HG02852 (cell line): ENCODE data around the gene C3orf20.

Source experiments
- ATAC-seq: cut with Tn5 transposase; IDR thresholded peaks from one replicate; pipeline ENCODE4 v1.9.1; 2021; ENCODE audit warnings: mild to moderate bottlenecking, moderate library complexity; ENCODE audit not compliant: unreplicated experiment

The C3orf20 gene

DNA sequence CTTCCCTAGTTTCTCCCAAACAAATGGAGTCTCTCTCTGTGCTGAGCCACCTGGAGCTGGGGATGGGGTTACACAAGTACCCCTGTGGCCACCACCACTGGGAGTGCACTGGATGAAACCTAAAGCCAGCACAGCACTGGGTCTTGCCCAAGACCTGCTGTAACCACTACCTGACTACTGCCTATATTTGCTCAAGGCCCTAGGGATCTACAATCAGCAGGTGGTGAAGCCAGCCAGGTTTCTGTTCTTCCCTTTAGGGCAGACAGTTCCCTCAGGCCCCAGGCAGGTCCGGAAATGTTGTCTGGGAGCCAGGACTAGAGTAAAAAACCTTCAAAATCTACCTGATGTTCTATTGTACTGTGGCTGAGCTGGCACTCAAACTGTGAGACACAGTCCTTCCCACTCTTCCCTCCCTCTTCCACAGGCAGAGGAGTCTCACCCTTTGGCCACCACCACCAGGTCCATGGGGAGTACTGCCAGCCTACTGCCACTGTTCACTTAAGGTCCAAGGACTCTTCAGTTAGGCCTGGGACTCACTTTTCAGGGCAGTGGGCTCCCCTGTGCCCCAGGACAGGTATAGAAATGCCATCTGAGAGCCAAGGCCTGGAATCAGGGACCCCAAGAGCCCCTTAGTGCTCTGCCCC, 23.8 kb downstream of the C3orf20 start:
- ATAC-seq = no peak

- ATAC-seq = no peak
Measured at GRCh38 chr3:14699643-14700042, 24.7 kb downstream of the C3orf20 start.

GRCh38 chr3:14700891-14701290, 25.9 kb downstream of the C3orf20 start:
- ATAC-seq = no peak

GRCh38 chr3:14701676-14702075, 26.7 kb downstream of the C3orf20 start:
- ATAC-seq = no peak

GRCh38 chr3:14703128-14703750, 28.3 kb downstream of the C3orf20 start:
- ATAC-seq = no peak

DNA sequence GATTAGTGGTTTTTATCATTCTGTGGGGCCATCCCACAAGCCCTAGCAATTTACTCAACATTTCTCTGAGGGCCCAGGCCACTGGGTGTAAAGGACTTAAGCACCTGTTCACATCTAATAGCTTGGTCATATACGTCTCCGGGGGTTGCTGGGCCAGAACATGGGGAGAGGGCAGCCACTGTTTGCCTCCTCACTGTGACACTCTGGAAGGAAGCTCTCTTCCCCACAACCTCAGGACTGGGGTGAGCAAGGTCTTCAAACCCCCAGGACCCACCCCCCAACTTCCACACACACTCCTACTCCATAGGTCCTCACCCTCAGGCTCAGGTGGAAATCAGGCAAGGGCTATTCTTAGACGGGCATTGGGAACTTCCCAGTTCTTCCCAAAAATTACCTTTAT, 28.9 kb downstream of the C3orf20 start:
- ATAC-seq = no peak

DNA sequence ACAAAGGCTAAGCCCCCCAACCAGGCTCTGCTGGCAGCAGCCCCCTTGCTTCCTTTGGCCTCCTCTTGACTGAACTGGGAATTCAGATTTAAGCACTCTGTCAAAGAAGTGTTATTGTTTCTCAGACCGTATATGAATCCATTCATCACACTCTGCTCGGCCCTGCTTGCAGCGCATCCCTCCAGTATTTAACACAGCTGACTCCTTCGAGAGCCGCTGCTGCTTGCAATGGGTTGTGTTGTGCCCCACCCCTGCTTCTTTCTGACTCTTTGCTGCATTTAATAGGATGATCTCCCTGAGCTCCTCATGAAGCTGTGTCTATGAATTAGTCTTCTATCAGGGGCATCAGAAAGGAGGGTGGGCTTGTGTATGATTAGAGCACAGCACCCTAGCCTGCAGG, 31.2 kb downstream of the C3orf20 start:
- no peak for ATAC-seq

- no peak for ATAC-seq
Measured at GRCh38 chr3:14716591-14716990, 41.6 kb downstream of the C3orf20 start.

DNA sequence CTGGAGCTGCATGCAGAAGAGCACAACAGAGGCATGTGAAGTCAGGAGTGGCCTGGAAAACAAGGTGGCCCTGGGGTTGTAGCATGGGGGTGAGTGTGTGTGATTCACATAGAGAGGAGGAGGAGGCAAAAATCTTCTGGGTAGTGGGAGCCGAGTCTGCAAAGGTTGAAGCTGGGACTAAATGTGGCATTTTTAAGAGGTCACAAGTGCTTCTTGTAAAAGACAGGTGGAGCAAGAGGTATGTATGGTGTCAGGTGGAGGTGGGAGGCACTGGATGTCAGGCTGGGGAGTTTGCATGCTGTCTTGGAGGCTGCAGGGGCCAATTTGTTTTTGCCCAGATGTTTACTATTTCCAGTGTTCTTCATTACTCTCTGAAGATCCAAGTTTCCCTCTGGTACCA, 42.4 kb downstream of the C3orf20 start:
- ATAC-seq = no peak

GRCh38 chr3:14718539-14718938, 43.6 kb downstream of the C3orf20 start:
- ATAC-seq = no peak

GRCh38 chr3:14719006-14719405, 44.1 kb downstream of the C3orf20 start:
- ATAC-seq = no peak

DNA sequence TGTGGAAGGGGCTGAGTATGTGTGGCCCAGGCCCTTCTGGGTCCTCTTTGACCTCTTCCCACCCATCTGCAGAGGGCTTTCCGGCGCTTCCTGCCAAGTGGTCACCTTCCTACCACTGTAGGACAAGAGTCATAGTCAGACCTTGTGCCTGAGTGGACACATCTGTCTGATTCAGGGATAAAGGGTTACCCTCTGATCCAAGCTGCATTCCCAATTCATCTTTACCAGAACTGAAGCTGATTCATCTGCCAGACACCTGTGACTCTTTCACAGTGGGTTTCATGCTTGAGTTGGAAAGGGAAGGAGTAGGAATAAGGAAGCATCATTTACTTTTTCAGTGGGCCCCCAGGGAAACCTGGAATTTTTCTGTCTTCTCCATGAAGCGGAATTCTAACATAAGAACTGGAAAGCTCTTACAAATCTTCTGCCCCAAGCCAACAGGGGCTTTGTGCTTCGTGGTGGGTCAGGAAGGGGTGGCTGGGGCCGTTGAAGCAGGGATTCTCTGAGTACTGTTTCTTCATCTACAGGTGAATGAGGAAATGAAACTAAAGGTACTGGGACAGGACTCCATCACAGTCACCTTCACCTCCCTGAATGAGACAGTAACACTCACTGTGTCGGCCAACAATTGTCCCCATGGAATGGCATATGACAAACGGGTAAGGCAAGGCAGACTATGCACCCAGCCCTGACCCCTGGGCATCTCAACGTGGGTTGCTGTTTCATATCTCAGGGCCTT, 46.4 kb downstream of the C3orf20 start:
- ATAC-seq = no peak

DNA sequence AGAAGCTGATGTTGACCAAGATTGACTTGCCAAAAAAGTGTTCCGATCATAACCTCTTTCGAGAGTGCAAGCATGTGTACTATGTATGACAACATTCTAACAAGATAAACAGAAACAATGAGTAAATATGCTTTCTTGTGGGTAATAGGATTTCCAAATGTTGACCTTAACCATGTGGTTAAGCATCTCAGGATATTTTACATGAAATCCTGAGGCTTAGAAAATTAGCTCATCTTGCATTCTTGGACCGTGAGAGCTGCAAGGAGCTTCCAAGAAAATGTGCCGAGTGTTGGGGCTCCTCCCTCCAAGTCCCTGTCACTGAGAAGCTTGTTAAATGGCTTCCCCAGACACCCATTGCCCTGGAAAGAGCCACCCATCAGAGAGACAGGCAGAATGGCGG, 50.1 kb downstream of the C3orf20 start:
- ATAC-seq = no peak

DNA sequence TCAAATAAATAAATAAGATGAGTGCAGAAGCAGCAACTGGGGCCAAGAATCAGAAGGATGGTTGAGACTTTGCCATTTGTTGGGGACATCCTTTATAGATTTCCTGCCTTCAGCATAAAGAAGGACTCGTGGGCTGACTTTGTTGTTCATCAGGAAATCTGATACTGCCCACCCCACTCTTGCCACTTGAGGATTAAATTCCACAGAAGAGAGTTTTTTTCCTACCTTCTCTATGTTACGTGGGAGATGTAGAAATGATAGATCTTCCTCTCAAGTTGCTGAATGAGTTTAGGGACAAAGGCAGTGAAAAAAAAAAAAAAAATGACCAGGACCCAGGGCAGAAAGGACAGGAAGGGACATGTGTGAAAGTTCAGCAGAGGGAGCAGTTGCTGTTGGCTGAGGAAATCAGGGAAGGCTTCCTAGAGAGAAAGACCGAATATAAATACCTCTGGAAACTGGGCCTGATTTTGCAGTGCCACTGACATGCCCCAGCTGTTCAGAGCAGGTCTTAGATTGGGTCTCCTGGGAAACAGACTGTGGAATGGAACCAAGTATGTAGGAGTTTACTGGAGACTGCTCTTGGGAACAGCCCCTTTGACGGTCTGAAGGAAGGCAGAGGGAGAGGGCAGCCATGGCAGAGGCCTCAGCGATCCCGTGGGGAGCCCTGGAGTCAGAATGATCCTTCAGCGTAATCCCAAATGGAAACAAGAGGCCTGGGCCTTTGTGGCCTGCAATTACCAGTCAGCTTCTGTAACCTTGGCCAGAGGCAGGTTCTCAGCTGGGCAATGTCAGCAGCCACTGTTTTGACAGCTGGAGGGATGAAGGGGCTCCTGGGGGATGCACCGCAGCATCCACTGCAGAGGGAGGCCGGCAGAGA, 50.9 kb downstream of the C3orf20 start:
- ATAC-seq = no peak

DNA sequence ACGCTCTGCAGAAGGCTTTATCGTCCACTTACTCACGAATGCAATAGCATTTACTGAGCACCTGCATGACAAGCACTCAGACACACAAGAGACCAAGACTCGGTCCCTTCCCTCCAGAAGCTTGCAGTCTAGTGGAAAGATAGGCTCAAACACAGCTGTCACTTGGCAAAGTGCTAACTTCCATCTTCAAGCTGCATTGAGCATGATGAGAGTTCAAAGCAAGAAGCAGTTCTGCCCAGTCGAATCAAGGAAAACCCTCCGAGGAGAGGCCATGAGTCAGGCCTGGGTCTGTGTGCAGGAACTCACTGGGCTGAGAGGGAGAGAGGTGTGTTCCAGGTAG, 51.5 kb downstream of the C3orf20 start:
- no peak for ATAC-seq

- no peak for ATAC-seq
Measured at GRCh38 chr3:14728113-14728512, 53.2 kb downstream of the C3orf20 start.

GRCh38 chr3:14730703-14731382, 55.9 kb downstream of the C3orf20 start:
- ATAC-seq = no peak

GRCh38 chr3:14740983-14741382, 66.0 kb downstream of the C3orf20 start:
- no peak for ATAC-seq

- ATAC-seq = no peak
Measured at GRCh38 chr3:14741510-14741909, 66.6 kb downstream of the C3orf20 start.

DNA sequence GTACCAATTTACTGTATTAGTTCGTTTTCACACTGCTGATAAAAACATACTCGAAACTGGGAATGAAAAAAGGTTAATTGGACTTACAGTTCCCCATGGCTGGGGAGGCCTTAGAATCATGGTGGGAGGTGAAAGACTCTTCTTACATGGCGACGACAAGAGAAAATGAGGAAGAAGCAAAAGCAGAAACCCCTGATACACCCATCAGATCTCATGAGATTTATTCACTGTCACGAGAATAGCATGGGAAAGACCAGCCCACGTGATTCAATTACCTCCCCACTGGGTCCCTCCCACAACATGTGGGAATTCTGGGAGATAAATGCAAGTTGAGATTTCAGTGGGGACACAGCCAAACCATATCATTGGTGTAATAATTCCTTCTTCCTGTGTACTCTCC, 69.6 kb downstream of the C3orf20 start:
- no peak for ATAC-seq

- ATAC-seq = no peak
Measured at GRCh38 chr3:14750650-14751049, 75.7 kb downstream of the C3orf20 start.
